T1000 (cell line): ENCODE results near the gene F9.
"Not testable (repeated sequence)": the region's sequence is repeated elsewhere in the genome, so short reads cannot be mapped to it uniquely, and the experiment has no call there.

ENCODE experiments used
- DNase-seq: peaks from one replicate; lab custom pipeline; 2025; ENCODE audit warnings: mixed read lengths; lab: John Stamatoyannopoulos, UW

F9 gene

GRCh38 chrX:139530550-139530949 lies at the start of gene F9:
TSS of gene F9 (plus strand) at chrX:139530739. CDS start at chrX:139530765, 26 bp downstream.
- no peak for DNase-seq

GRCh38 chrX:139483699-139484098 lies 46.8 kb upstream of the F9 start:
- DNase-seq = no peak

- DNase-seq = no peak
Observed at GRCh38 chrX:139484591-139484990, 45.9 kb upstream of the F9 start.

GRCh38 chrX:139495324-139495723 lies 35.2 kb upstream of the F9 start:
- DNase-seq = no peak

- DNase-seq = no peak
Observed at GRCh38 chrX:139506333-139506732, 24.2 kb upstream of the F9 start.

GRCh38 chrX:139508099-139508498 lies 22.4 kb upstream of the F9 start:
- DNase-seq = no peak

GRCh38 chrX:139518475-139518874 lies 12.1 kb upstream of the F9 start:
- no peak for DNase-seq

GRCh38 chrX:139528829-139529228 lies 1.7 kb upstream of the F9 start:
- not testable (repeated sequence) for DNase-seq

GRCh38 chrX:139532834-139533233 lies 2.3 kb downstream of the F9 start:
- no peak for DNase-seq

- DNase-seq = no peak
Observed at GRCh38 chrX:139533444-139533843, 2.9 kb downstream of the F9 start.

- DNase-seq = no peak
Observed at GRCh38 chrX:139538907-139539790, 8.6 kb downstream of the F9 start.

GRCh38 chrX:139542652-139543051 lies 12.1 kb downstream of the F9 start:
- DNase-seq = no peak

- no peak for DNase-seq
Observed at GRCh38 chrX:139543920-139544319, 13.4 kb downstream of the F9 start.

- DNase-seq = no peak
Observed at GRCh38 chrX:139544591-139544990, 14.1 kb downstream of the F9 start.

GRCh38 chrX:139554376-139554775 lies 23.8 kb downstream of the F9 start:
- no peak for DNase-seq

- DNase-seq = no peak
Observed at GRCh38 chrX:139554991-139555675, 24.6 kb downstream of the F9 start.

GRCh38 chrX:139559383-139560042 lies 29.0 kb downstream of the F9 start:
- no peak for DNase-seq

GRCh38 chrX:139560221-139560620 lies 29.7 kb downstream of the F9 start:
- DNase-seq = no peak

GRCh38 chrX:139563251-139563650 lies 32.7 kb downstream of the F9 start:
- DNase-seq = no peak

- DNase-seq = no peak
Observed at GRCh38 chrX:139566981-139567380, 36.4 kb downstream of the F9 start.

GRCh38 chrX:139581068-139581467 lies 50.5 kb downstream of the F9 start:
- no peak for DNase-seq

GRCh38 chrX:139585613-139586012 lies 55.1 kb downstream of the F9 start:
- no peak for DNase-seq

- no peak for DNase-seq
Observed at GRCh38 chrX:139596068-139596467, 65.5 kb downstream of the F9 start.
